IPS DF 19.7 (cell line): ENCODE measurements around the gene MGAT4C.

Experiments
- DNase-seq: peaks from one replicate; pipeline ENCODE4 v3.0.0-alpha.2; 2013; ENCODE audit warnings: low read depth, low spot score

Gene MGAT4C

DNA sequence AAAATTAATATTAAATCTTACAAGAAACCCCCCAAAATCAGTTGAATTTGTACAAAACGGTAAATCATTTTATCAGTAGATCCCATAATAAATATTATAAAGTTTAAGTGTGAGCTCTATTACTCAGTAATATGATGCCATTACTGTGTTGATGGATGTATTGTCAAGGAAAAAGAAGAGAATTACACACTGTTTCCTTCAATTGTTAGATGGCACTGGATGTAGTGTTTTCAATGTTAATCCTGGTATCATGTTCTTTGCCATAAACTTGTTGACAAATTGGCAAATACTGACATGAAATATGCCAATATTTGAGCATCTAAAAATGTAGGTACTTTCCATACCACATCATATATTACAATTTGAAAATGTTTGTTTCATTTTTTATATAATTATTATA lies 280.5 kb downstream of the MGAT4C start:
- DNase-seq: no peak

DNA sequence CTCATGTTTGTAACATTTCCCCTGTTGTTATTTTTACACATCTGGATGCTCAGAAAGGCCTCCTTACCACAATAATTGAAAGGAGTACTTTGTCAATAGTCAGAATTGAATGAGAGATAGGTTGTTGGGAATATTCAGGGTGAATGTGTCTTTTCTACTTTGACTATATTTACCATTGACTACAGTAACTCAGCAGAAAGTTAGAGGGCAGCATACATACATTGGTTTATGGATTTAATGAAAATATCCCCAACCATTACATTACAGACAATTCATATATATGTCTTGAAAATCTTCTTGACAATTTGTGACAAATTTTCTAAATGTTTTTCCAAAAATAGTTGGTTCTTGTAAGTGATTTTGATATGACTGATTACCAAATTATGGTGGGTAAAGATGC lies 284.4 kb downstream of the MGAT4C start:
- DNase-seq: no peak

DNA sequence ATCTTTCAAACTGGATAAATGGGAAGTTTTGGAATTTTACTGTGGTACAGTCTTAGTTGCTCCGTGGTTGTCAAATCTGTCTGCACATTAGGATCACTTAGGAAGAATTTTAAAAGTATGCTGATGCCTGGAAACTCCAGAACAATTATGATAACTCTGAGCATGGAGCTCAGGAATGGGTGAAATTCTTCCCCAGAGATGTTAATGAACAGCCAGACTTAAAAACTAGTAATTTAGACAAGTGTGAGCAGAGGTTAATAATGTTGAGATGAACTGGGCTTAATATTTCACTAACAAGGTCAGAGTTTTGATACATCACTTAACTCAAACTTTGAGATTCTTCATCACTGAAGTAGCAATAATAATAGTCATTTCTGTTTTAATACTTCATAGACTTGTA lies 287.6 kb downstream of the MGAT4C start:
- no peak for DNase-seq

DNA sequence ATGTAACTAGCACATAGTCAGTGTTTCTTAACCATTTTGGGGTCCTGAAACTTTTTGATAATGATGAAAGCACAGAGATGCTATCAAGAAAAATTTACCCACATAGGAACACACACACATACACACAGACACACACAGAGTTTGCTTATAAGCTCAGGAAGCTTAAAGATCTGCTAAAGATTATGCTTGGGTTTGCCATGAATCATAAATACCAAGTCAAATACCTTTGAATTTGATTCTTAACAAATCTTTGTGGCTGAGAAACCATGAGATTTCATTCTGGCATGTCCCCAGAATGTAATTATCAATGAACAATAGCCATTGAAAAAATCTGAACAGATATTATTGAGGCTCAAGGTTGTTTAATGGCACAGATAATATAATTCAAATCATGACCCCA lies 292.9 kb downstream of the MGAT4C start:
- no peak for DNase-seq

DNA sequence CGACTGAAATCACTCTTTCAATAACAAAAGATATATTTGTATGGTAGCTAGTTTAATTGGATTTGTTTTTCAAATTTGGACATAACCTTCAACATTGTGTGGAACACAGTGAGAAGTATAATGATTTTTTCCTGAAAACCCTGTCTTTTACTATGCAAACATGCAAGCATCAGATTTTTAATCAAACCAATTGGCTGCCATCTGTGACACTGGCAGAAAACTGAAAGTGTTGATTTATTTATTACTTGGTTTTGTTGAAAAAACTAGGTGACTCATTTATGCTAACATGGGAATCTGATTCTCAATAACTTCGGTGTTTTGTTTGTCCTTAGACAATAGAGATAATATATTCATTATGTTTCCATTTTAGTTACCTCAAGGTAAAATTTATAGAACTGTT lies 300.1 kb downstream of the MGAT4C start:
- DNase-seq: no peak

DNA sequence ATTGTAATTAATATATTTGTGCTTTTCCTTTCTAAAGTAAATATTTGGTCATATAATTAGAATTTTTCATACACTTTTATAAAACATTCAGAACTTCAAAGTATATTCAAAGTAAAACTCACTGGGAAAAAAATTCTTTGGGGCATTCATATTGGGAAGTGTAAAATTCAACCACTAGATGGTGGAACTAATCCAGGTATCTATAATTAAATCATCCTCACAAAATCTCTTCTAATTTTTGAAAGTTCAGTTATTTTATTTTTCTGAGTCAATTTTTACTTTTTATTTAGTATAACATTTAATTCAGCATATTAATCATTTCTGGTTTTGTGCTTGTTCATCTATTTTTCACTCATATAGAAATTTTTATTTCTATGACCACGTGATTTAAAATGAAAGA lies 301.1 kb downstream of the MGAT4C start:
- no peak for DNase-seq

DNA sequence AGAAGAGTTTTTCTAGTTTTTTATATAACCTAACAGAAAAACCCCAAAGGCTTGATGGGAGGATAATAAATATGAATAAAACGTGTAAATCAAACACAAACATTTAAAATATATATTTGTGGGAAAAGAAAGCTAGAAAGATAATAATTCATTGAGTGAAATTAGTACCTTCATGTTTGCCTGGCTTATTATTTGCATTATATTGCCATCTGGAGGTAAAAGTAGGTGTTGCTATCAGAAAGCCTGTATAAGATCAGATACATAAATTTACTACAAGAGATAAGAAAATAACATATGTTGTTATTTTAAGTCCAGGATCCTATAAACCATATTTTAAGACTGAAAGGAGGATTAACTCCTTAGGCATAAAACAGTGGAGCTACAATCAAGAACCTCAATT lies 304.4 kb downstream of the MGAT4C start:
- no peak for DNase-seq

DNA sequence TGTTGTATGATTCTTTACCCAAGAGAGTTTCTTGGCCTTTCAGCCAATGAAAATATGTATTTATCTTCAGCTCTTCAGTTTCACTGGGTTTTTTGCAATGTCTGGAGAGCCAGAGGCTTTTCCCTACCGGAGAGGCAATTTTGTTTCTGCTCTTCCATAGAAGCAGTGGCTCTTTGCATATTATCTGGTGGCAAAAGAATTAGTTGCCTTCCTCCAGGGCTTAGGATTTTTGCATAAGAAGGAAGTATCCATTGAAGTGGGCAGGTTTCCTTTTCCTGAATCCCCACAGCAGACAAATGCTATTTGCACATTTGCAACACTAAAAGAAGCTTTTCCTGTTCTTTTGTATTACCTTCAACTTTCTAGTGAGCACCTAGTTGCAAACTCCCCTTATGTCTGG lies 306.9 kb downstream of the MGAT4C start:
- peak; percentile 80 for DNase-seq

DNA sequence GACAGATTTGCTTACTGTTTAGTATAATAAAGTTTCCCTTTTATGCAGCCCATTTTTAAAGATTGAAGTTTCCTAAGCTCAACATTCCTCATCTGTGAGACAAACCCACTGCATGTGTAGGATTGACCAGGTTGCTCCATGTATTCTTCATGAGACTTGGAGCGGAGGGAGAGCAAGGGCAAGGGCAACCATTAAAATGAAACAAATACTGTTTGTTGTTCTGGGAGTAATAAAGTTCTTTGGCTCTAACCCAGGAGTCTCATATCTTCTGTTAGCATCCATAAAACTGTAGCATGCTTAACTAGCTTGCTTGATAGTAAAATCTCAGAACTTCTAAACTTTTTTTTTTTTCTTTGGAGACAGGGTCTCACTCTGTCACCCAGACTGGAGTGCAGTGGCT lies 307.9 kb downstream of the MGAT4C start:
- no peak for DNase-seq

DNA sequence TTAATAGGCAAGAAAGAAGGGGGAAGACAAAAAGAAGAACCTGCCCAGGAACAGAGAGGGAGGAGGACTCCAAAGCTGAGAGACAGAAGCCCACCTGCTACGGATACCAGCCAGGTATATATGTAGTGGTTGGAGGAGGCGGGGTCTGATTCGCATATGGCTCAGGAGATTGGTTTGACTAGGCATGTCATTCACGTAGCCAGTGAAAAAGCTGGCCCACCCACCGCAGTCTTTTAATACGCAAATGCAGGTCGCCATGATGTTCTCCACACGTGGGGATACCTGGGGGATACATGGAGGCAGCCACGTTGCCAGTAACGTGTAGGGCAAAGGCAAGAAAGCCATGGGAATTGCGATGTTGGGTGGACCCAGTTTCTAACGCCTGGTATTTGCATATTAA lies 308.9 kb downstream of the MGAT4C start:
- DNase-seq: no peak

DNA sequence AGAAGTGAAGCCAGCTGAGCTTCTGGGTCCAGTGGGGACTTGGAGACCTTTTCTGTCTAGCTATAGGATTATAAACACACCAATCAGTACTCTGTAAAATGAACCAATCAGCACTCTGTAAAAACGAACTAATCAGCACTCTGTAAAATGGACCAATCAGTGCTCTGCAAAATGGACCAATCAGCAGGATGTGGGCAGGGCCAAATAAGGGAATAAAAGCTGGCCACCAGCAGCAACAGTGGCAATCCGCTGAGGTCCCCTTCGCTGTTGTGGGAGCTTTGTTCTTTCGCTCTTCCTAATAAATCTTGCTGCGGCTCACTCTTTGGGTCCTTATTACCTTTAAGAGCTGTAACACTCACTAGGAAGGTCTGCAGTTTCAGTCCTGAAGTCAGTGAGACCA lies 309.8 kb downstream of the MGAT4C start:
- no peak for DNase-seq

DNA sequence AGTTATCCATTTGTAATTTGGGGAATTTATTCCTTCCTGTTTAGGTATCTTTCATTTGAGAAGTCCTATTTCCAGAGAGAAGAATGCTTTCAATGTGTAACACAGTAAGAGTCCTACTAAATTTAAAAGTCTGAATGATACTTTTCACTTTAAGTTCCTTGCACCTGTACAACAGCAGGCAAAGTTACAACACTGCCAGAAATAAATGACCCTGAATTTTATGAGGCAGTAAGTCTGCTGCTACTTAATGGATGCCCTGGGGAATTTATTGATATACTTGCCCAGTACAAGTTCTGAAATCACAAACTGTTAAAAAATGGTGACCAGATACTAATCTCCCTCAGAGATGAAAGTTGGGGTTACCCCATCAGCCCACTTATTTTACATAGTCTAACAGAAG lies 329.0 kb downstream of the MGAT4C start:
- no peak for DNase-seq

DNA sequence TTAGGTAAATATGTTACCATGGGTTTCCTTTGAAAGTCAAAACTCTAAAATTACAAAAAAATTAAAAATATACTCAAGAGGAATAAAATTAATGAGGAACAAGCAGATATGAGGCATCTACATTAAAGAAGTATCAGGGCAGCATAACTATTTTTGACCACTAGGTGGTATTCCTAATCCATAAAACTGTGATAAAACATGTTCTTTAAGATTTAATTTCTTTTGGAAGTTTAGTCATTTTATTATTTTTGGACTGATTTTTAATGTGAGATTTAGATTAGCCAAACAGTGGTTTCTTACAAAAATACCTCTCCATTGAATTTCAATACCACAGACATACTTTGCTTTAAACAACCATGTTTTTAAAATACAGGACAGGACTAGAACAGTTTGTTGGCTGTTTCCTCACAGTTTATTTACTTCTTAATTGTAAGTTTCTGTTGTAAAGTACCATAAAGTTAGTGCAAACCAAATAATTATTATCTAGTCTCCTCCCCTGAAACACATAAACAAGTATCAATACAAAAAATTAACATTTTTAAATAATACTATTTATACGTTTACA lies 332.3 kb downstream of the MGAT4C start:
- DNase-seq: no peak

DNA sequence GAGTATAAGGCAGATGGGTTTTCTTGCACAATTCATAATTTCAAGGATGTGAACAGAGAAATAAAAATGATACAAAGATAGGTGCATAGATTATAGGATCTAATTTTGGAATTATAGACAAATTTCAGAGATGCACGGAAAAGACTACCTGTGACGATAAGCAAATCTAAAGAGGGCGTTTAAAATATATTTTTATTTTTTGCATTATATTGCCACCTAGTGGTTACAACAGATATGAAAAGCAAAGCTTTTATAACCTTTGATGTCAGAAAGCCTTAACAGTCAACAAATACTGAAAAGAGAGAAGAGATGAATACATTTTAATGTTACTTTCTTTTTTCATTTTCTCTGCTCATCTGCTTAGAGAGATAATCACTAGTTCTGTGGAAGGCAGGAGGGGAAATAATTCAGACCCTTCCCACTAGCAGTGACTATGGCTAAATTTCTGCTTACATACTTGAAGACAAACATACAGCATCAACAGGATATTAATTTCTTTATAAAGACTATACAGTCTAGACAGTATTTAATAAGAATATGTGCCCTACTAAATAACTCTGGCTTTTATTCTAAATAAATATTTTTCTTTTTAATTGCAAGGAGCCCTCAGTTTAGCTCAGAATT lies 335.8 kb downstream of the MGAT4C start:
- DNase-seq: no peak
